GM19099 (cell line): Measurements from ENCODE around the gene PARD6G.

ENCODE experiments used
- POLR2A ChIP-seq: IDR thresholded peaks from 3 replicates; pipeline ENCODE4 v1.6.1; 2011; ENCODE audit warnings: low read depth; ENCODE audit not compliant: insufficient read length; ENCODE audit errors: extremely low read depth

The PARD6G gene

GRCh38 chr18:80243204-80243603, 4.1 kb downstream of the PARD6G start:
- no peak for TF ChIP-seq POLR2A

- no peak for TF ChIP-seq POLR2A
These were observed 5.2 kb downstream of the PARD6G start for GRCh38 chr18:80241919-80242777.

DNA sequence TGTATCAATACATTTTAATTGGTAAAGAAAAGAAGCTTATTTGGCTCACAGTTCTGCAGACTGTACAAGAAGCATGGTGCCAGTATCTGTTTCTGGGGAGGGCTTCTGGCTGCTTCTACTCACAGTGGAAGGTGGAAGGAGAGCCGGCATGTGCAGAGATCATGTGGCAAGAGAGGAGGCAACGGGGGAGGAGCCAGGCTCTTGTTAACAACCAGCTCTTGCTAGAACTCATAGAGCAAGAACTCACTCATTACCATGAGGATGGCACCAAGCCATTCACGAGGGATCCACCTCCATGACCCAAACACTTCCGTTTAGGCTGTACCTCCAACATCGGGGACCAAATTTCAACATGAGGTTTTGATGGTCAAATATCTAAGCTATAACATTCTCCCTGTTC, 7.5 kb downstream of the PARD6G start:
- no peak for TF ChIP-seq POLR2A

GRCh38 chr18:80238651-80239260, 8.6 kb downstream of the PARD6G start:
- TF ChIP-seq POLR2A = no peak

GRCh38 chr18:80234398-80234797, 12.9 kb downstream of the PARD6G start:
- TF ChIP-seq POLR2A = no peak

DNA sequence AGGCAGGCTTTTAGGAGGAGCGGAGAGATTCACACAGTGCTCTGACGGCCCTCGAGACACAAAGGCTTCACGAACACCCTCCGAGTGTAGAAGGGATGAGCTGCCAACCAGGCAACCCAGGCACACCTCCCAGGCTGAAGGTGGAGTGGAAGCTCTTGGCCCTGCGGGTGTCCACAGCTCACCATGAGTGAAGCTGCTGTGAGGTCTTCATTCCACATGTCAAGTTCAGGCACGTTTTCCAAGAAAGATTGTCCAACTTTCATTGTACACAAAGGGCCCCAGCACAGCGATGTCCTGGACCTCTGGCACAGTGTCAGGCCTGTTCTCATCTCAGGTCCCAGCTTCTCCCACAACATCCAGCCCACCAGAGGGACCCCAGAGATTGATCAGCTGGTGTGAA, 13.4 kb downstream of the PARD6G start:
- no peak for TF ChIP-seq POLR2A

GRCh38 chr18:80233201-80233835, 14.0 kb downstream of the PARD6G start:
- TF ChIP-seq POLR2A = no peak

- no peak for TF ChIP-seq POLR2A
These were observed 14.6 kb downstream of the PARD6G start for GRCh38 chr18:80232710-80233109.

- no peak for TF ChIP-seq POLR2A
These were observed 15.3 kb downstream of the PARD6G start for GRCh38 chr18:80232030-80232429.

DNA sequence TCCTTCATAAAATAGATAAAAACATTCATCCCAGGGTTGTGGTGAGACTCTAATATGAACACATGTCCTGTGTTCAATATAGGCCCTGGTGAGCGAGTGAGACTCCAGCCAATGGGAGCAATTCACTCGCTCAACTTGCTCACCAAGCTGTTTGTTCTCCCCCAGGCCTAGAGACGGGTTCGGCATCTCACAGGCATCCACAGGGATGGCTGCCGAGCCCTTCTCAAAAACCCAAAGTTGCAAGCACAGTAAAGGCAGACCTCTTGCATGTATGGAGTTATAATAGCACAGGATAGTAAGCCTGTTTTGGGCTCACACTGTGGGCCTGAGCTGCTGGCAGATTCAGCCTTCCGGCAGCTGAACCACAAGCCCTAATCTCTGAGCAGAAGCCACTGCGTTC, 15.7 kb downstream of the PARD6G start:
- TF ChIP-seq POLR2A = no peak

GRCh38 chr18:80231151-80231550, 16.2 kb downstream of the PARD6G start:
- TF ChIP-seq POLR2A = no peak

GRCh38 chr18:80229766-80230745, 17.3 kb downstream of the PARD6G start:
- no peak for TF ChIP-seq POLR2A

- no peak for TF ChIP-seq POLR2A
These were observed 18.0 kb downstream of the PARD6G start for GRCh38 chr18:80229363-80229762.

DNA sequence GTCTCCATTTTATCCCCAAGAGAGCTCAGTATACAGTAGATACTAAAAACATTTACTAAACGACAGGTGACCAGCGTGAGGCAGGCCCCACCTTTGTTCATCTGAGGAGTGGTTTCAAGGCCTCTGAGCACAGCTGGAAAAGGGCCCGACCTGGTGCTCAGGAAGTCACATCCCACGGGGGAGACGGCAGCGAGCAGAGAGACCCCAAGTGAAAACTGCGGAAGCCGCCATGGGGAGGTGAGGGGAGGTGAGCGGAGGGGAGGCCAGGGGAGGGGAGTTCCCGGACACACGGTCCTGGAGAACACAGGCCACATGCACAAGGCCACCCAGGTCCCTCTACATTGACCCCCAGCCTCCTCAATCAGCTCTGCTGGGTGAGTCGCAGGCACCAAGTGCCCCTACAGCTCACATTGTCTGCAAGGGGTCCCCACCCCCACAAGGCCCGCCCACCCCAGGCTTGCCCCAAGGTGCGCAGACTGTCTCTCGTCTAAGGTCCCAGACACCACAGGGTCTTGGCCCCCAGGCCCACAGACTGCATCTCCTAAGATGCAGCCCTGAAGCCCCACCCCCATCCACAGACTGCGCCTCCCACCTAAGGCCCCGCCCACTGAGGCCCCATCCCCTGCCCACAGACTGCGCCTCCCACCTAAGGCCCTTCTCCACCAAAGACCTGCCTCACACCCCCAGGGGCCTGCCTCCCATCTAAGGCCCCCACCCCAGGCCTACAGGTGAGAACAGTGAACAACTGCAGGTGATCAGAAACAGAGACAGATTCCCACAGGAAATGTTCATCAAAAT, 19.1 kb downstream of the PARD6G start:
- TF ChIP-seq POLR2A = no peak
